GM19328 (cell line): Measurements from ENCODE around the gene MSI2.

Experiments
- ATAC-seq: cut with Tn5 transposase; IDR thresholded peaks from one replicate; pipeline ENCODE4 v1.9.1; 2021; ENCODE audit warnings: mild to moderate bottlenecking, moderate library complexity; ENCODE audit not compliant: unreplicated experiment

The MSI2 gene

DNA sequence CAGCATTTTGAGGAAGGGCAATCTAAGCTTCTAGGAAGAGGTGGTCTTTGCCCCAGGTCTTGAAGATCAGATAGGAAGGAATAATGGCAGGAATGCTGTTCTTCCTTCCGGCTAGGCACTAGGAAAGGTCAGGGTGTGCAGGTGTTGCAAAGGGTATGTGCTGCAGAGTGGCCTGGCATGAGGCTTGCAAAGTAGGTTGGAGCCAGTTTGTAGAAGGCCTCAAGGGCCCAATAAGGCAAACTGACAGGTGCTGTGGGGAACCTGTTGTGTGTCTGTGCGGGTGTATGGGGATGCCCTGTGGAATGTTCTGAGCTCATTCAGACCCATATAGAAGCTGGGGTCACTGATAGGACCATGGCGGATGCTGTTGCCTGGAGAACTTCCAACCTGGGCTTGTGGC lies 12.7 kb downstream of the MSI2 start:
- ATAC-seq: no peak

DNA sequence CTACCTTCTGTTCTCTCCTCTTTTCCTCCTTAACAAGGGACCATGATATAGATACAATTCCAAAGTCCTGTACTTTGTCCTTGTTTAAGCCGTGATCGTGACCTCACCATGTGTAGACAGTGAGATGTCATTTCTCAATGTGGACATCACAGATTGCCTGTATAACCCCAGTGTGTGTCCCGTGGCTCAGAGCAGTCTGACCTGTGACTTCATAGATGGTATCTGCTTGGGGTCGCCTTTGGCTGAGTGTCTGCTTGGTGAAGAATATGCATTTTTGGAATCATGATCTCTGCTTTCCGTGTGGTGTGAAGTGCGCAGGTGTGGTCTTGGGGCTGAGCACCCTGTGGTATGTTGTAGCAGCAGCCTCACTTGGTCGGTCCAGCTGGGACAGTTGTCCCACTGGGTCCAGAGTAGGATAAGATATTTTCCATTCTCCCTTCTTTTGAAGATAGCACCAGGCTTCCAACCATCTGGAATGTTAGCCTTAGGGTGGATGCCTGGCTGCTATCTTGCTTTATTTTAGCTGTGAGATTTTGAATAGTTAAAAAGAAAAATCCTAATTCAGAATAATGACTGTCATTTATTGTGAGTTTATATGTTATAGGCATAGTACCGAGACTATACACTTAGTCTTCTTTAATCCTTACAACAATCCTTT lies 13.4 kb downstream of the MSI2 start:
- no peak for ATAC-seq

DNA sequence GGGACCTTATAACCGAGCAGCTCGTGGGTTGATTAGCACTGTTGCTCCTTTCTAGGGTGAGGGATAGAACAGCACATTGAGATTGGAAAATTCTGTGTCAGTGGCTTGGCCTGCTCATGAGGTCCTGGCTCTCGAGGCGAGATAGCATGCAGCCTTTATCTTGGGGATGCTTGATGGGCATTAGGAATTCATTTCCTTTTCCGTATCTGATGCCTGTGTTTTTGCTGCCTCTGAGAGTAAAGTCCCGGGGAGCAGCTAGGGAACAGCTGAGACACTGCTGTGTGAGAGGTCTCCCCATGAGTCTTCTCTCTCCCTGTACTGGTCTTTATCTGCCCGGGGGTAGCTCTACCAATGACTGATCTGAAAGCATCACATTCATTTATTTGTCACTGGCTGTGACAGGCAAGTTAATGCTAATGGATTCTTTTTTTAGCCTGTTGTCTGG lies 14.5 kb downstream of the MSI2 start:
- ATAC-seq: no peak

DNA sequence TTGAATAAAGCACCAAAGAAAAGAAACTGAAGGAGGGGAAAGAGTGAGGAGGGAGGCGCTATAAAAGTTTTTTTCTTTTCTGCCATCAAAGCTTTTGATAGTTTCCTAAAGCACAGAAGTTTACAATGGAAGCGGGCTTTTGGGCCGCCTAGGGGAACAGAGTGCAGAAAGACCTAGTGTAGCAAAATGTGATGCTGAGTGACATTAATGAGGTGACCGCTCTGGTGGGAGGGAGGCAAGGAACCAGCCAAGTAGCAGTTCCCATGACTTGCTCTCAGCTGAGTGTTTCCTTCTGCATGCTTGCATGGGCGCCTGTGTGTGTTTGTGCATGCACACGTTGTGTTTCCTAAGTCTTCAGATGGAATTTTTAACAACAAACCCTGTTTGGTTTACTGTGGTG lies 15.5 kb downstream of the MSI2 start:
- ATAC-seq: no peak

DNA sequence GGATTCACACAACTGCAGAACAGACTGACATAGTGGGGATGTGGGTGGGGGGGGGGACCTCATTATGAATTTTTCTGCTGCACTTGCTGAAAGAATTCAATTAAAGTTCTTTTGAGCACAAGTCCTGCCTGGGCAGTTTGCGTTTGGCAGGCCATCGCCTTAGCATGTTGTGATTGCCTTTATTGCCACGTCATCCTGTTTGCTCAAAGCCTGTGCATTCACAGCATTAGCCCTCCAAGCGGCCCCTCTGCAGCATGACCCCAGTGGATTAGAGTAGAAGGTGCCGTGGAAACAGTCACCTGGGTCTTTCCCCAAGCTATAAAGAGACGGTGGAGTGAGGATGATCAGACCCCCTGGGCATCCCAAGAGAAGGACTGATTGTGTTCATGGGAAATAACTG lies 17.2 kb downstream of the MSI2 start:
- ATAC-seq: no peak

DNA sequence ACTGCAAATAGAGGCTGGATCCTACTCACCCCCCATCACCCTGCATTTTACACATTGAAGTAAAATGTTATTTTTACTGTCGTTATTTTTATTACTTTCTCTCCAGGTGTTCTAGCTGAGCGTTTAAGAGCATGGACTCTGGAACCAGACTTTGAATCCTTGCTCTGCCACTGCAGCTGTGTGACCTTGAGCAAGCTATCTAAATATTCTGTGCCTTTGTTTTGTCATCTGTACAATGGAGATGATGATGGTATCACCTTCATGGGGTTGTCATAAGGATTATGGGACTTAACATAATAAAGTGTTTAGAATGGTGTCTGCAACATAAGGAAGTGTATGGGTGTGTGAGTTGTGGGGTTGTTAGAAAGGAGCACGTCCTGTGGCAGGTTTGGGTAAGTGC lies 17.8 kb downstream of the MSI2 start:
- no peak for ATAC-seq

DNA sequence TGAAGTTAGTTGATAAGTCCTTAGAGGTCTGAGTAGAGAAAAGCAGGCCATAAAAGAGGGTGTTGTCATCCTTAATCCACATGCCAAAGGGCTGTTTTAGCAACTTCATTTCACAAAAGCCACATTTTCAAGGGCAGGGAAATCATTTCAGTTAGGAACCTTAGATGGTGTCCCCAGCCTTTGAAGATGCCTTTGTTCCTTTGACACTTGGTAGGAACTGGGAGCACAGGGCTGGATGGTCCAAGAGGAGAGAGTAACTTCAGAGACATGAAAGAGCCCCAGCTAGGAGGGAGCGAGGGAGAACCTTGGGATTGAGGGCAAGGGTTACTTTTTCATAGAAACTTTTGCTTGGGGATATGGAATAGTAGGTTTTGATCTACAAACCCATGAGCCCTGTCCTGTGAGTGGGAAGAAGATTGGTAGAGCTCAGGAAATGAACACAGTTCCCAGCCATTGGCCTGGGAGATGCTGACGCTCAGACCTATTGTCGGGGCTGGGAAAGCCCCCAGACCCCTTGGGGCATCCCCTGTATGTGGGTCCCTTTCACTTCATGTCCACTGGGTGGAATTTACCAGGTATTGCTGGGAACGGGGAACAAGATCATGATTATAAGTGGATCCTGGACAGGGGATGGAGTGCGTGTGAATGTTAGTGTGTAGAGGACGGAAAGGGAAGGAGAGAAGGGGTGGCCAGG lies 18.9 kb downstream of the MSI2 start:
- ATAC-seq: no peak

DNA sequence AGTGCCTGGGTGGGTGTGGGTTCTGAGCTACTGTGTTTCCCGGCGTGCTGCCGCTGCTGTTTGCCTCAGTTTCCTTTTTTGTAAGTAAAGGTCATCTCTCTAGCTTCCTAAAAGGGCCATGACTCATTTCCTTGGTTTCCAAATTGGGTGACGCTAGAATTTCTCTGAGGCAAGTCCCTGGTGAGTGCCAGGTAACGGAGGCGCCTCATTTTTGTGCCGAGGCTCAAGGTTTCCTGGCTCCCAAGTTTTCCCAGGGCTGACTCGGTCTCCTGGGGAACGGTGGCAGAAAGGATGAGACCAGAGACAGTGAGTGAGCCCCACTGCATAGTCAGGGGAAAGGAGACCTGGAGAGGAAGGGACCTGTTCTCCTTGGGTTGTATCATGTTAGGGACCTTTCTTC lies 20.3 kb downstream of the MSI2 start:
- no peak for ATAC-seq

DNA sequence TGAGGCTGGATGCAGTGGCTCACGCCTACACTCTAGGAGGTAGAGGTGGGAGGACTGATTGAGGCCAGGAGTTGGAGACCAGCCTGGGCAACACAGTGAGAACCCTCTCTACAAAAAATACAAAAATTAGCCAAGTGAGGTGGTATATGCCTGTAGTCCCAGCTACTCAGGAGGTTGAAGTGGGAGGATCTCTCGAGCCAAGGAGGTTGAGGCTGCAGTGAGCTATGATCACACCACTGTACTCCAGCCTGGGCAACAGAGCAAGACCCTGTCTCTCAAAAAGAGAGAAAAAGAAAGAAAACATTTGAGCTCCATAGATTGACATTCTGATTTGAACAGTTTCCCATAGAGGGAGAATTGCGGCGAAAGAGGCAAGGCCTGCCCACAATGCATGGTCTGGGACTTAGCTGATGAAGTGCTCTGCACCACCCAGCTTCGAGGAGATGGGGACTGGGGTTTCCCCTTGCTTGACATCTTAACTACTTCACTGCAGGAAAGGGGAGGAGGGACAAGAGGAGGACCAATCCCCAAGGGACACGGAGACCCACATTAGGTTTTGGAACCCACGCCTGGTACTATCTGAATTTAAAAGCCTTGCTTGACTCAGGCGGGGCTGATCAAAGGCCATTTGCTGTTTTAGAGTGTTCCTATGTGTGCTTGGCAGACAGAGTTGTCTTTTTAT lies 21.7 kb downstream of the MSI2 start:
- ATAC-seq: no peak

DNA sequence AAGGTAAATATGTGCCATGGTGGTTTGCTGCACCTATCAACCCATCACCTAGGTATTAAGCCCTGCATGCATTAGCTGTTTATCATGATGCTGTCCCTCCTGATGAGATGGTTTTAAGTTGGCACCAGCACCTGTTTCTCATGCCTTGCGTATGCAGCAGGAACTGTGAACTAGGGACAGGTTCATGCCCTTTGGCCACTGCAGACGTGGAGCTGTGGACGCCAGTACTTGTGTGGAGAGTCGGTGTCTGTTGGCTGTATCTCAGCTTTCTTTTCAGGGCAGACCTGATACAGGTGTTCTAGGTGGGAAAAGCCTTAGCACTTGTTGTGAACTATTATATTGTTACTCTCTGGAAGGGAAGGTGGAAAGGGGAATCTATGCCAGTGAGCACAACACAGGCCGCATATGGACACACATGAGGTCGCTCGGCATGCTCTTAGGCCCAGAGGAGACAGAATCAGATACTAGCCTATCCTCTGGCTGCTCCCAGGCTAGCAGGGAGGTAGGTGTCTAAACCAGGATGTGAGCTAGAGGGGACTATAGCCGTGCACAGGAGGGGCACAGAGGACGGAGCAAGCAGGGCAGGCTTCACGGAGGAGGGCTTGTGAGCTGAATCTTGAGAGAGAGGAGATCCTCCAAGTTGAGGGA lies 22.5 kb downstream of the MSI2 start:
- no peak for ATAC-seq

DNA sequence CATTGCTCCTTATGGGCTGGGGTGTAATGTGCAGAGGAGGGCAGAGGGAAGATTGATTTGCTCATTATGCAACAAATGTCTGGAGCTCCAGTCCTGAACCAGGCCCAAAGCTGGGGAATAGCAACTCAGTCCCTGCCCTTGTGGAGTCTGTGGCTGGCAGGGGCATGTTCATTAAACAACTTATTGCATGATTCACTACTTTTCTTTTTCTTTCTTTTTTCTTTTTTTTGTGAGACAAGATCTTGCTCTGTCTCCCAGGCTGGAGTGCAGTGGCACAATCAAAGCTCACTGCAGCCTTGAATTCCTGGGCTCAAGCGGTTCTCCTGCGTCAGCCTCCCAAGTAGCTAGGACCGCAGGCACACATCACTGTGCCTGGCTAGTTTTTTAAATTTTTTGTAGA lies 23.1 kb downstream of the MSI2 start:
- no peak for ATAC-seq

DNA sequence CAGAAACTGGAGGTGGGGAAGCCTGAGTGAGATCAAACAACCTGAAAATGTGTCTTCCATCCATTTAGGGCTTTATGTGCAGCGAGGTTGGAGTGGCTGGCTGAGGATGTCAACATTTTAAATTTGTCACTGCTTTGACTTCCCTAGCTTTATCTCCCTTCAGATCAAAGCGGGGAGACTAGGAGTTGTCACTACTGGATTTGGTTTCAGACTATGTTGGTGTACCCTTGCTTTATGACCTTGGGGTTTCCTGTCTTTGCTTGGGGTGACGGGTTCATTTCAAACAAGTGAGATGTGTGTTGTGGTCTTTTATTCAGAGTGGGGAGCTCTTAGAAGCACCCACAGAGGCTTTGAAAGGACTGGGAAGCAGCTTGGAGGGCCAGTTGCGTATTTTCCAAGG lies 25.6 kb downstream of the MSI2 start:
- ATAC-seq: no peak

DNA sequence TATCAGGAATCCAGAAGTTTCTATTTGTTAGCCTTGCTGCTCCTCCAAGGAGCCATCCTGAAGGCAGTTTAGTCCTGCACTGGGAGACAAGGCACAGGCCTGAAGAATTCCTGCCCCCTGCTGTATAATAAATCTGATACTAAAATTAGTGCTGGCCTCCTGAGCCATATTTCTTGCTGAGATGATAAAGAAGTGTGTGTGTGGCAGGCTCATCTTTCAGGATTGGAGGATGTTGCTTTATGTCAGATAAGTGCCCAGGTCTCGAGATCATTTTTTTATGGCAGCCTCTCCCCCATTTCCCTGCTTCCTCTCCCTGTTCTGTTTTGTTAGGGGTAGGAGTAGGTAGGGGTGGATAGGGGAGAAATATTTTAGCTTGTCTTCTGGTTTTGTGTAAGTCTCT lies 26.0 kb downstream of the MSI2 start:
- no peak for ATAC-seq

DNA sequence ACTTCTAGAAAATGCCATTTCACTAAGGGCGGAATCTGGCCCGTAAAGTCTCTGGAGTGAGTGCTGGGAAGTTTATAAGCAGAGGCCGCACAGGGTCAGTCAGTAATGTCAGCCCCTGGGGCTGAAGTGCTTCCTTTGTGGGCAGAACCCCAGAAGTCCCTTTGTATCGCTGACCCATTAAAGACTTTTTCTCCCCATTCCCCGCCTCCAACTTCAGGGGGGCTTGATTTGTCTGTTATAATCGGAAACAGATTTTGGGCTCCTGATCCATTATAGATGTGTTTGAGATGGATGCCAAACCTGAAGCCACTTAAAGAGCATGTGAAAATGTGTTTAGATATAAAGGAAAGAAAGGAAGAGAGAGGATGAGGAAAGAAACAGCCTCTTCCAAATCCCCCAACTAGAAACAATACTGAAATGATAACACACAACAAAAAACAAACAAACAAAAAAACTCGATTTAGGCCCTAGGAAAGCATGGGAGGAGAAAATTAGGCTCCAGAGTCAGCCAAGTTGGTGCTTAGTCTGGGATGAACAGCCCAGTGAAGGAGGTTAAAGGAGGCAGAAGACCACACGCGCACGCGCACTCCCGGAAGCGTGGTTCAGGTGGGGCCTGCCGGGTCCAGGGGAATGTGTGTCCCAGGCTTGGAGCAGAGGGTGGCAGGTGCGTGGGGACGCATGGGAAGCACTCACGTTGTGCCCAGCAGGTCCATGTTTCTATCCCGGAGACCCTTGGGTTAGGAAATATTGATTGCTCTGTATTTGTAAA lies 27.1 kb downstream of the MSI2 start:
- no peak for ATAC-seq

DNA sequence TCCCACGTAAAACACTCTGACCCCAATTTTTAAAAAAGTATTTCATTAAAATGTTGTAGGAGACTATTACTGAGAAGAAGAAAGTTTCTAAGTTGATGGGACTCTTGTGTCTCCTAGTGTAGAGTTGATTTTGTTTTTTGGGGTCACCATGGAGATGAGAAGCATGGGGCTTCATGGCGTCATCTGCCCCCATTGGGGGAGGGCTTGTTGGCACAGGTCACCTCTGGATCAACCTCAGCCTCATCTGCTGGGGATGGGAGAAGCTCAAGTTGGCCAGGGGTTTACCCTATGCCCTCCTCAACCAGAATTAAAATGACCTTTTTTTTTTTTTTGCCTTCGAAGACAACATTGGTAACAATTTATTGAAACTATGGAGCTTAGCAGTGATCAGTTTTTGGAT lies 28.3 kb downstream of the MSI2 start:
- no peak for ATAC-seq

DNA sequence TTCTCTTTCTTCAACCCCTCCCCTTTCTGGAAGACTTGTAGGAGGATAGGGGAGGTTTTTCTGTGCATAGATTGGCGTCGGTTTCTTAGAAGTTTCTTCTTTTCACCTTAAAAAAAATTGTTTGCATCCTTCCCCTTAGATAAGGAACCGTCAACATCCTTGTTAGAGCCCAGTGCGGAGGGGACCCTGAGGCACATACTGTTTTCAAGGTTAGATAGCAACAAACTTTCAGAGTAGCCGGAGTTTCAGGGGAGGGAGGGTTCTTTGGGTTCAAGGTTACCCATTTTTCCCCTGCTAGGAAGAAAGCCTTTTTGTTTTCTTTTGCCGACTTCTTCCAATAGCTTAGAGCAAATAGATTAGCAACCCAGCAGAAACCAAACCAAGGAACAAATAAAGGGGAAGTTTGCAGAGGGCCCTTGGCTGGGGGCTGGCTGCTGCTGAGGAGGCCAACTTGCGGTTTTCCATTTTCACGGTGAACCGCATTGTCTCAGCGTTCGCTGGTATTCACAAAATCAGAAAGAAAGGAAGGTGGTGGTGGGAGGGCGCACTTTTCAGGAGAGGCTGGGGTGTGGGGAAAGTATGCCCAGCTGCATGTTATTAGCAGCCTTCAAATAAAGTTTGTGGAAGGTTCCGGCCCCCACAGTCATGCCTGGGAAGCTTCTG lies 28.8 kb downstream of the MSI2 start:
- no peak for ATAC-seq

DNA sequence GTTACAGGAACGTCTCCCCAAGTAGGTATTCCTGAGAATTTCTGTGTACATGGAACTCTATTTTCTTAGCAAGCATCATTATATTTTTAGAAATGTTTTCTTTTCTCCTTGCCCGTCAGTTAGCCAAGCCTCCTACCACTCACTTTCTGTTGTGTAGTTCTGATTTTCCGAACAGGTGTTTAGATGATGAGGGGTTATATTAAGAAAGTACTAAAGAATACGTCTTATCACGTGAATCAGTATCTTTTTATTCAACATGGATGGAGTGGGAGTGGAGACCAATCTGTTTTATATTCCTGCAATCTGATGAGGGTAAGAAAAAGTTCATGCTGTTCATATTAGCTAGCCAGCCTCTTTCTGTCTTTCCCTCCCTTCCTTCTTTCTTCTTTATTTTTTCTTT lies 29.4 kb downstream of the MSI2 start:
- no peak for ATAC-seq

DNA sequence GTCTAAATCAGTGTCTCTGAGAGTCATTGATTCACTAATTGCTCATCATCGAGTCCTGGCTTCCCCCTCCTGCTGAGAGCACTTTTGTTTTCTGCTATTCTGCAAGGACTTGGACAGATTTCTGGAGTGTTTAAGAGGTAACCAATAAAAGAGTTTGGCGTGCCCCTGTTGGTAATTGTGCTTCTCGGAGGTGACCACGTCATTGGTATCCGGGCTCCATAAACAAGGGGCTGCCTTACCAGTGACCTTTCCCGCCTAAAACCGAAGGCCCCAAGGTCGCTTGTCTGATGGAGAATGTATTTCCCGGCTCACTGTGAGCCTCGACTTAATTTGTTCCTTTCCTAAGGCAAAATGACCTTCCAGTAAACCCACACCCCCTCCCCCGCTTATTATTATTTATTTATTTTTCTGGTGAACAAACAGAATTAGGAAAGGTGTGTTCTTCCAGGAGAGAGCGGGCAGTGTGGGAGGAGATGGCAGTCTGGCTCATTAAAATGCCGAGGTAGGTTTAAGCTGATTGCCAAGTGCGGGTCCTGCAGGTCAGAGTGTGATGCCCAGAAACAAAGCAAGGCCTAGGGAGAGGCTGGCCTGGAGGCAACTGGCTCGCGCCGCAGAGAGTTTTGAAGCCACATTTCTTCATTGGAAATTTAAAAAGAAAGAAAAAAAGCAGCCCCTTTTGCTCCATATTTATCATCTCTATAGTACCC lies 30.2 kb downstream of the MSI2 start:
- ATAC-seq: no peak

DNA sequence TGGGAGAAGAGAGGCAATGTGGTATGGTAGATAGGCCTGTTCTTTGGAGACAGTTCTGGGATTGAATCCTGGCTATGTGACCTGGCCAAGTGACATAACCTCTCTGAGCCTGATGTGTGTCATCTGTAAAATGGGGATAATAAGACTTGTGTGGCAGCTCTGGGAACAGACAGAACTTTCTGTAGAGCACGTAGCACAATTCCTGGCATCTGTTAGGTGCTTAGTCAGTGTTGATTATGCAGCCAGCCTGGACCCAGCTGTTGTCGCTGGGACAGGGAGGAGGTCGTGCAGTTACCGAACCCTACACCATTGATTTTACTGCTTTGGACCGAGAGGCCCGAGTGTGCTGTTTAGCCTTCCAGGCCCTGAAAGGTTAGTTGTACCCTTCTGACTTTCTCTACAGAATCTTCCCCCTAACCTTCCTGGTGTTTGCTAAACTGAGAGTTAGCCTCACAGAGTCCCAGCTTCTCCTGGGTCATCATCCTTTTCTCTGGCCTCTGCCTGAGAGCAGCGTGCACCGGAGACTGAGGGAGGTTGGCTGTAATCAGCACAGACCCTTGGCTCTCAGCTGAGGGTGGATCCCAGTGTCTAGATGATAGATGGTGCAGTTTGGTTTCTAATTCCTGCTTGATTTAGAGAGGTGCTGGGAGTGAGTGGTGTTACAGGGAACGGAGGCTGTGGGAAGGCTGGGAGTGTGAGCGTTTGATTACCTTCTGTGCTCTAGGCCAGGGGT lies 31.9 kb downstream of the MSI2 start:
- no peak for ATAC-seq
